NCI-H1694 (cell line): ENCODE measurements around the gene C1orf210.

ENCODE experiments used
- DNase-seq: peaks from one replicate; lab custom pipeline; 2025; lab: John Stamatoyannopoulos, UW

Gene C1orf210

GRCh38 chr1:43285269-43285990 lies at the start of gene C1orf210:
Gene C1orf210, minus strand, starts transcription at chr1:43285581. Its CDS starts 2,311 bp downstream, at chr1:43283270.
- DNase-seq, result no peak

GRCh38 chr1:43334453-43335205 lies 49.2 kb upstream of the C1orf210 start:
- no peak for DNase-seq

GRCh38 chr1:43331688-43332087 lies 46.3 kb upstream of the C1orf210 start:
- DNase-seq, result no peak

- DNase-seq, result no peak
Measured at GRCh38 chr1:43329995-43330751, 44.8 kb upstream of the C1orf210 start.

- DNase-seq, result no peak
Measured at GRCh38 chr1:43327549-43328292, 42.3 kb upstream of the C1orf210 start.

GRCh38 chr1:43325381-43325780 lies 40.0 kb upstream of the C1orf210 start:
- no peak for DNase-seq

GRCh38 chr1:43324810-43325209 lies 39.4 kb upstream of the C1orf210 start:
- no peak for DNase-seq

- DNase-seq, result no peak
Measured at GRCh38 chr1:43322506-43322905, 37.1 kb upstream of the C1orf210 start.

- no peak for DNase-seq
Measured at GRCh38 chr1:43321331-43321891, 36.0 kb upstream of the C1orf210 start.

- no peak for DNase-seq
Measured at GRCh38 chr1:43319766-43320165, 34.4 kb upstream of the C1orf210 start.

- no peak for DNase-seq
Measured at GRCh38 chr1:43319288-43319687, 33.9 kb upstream of the C1orf210 start.

- DNase-seq, result no peak
Measured at GRCh38 chr1:43318831-43319230, 33.5 kb upstream of the C1orf210 start.

GRCh38 chr1:43317817-43318471 lies 32.6 kb upstream of the C1orf210 start:
- peak; percentile 77 for DNase-seq

GRCh38 chr1:43316738-43317520 lies 31.5 kb upstream of the C1orf210 start:
- no peak for DNase-seq

GRCh38 chr1:43315963-43316737 lies 30.8 kb upstream of the C1orf210 start:
- no peak for DNase-seq

- no peak for DNase-seq
Measured at GRCh38 chr1:43315481-43315880, 30.1 kb upstream of the C1orf210 start.

- DNase-seq, result no peak
Measured at GRCh38 chr1:43314233-43314632, 28.9 kb upstream of the C1orf210 start.

- DNase-seq, result no peak
Measured at GRCh38 chr1:43313771-43314170, 28.4 kb upstream of the C1orf210 start.
